GM10248 (cell line): ENCODE results near the gene AKR7A3.

Source experiments
- CTCF ChIA-PET: fragments of 300-600 bp; sonication (Branson Sonifier 250); formaldehyde crosslinking; extraction: SDS; loops from one replicate; lab custom pipeline; 2021; ENCODE audit warnings: antibody characterized with exemption; lab: Yijun Ruan, JAX
- POLR2A ChIA-PET: fragments of 350-650 bp; sonication (Branson Sonifier 250); formaldehyde crosslinking; extraction: SDS; loops from one replicate; lab custom pipeline; 2020; ENCODE audit warnings: antibody characterized with exemption; lab: Yijun Ruan, JAX
- DNase-seq: peaks from one replicate; pipeline ENCODE4 v3.0.0; 2012; ENCODE audit errors: extremely low spot score
- CTCF ChIP-seq: IDR thresholded peaks from 2 replicates; pipeline ENCODE4 v1.5.1; 2012; ENCODE audit warnings: mild to moderate bottlenecking, low read depth; ENCODE audit errors: extremely low read depth, missing control alignments, control extremely low read depth

The AKR7A3 gene

GRCh38 chr1:19331262-19331878, 42.8 kb upstream of the AKR7A3 start:
- CTCF ChIA-PET = interaction anchor here (1.1 to 3.0 kb wide), 2 partner anchors 10 to 15 kb away, joined by 7 to 17 read pairs; no protein-coding TSS in a partner anchor
- TF ChIP-seq CTCF = no peak
- POLR2A ChIA-PET = no interaction called here

GRCh38 chr1:19330449-19331135, 42.0 kb upstream of the AKR7A3 start:
- TF ChIP-seq CTCF = no peak
- CTCF ChIA-PET = interaction anchor here (1.1 to 3.0 kb wide), 3 partner anchors 11 to 16 kb away, joined by 3 to 17 read pairs (median 7); no protein-coding TSS in a partner anchor
- no peak for DNase-seq
- POLR2A ChIA-PET = interaction anchor here (1.1 kb wide), 1 partner anchor 18 kb away, joined by 3 read pairs; the partner anchor contains the start of gene SLC66A1

More at GRCh38 chr1:19331262-19331878, 42.8 kb upstream of the AKR7A3 start:
- no peak for DNase-seq

- POLR2A ChIA-PET = interaction anchor here (1.1 kb wide), 1 partner anchor 17 kb away, joined by 3 read pairs; the partner anchor contains the start of gene SLC66A1
- DNase-seq = no peak
- CTCF ChIA-PET = interaction anchor here (1.2 to 3.0 kb wide), 3 partner anchors 12 to 15 kb away, joined by 3 to 17 read pairs (median 4); no protein-coding TSS in a partner anchor
- no peak for TF ChIP-seq CTCF
These were observed 41.0 kb upstream of the AKR7A3 start for GRCh38 chr1:19329611-19330010.

- no peak for DNase-seq
- POLR2A ChIA-PET = interaction anchor here (1.1 kb wide), 1 partner anchor 17 kb away, joined by 3 read pairs; the partner anchor contains the start of gene SLC66A1
- CTCF ChIA-PET = interaction anchor here (1.2 kb wide), 1 partner anchor 13 kb away, joined by 4 read pairs; no protein-coding TSS in a partner anchor
- TF ChIP-seq CTCF = no peak
These were observed 40.6 kb upstream of the AKR7A3 start for GRCh38 chr1:19329188-19329587.

- CTCF ChIA-PET = interaction anchor here (1.0 to 1.2 kb wide), 2 partner anchors 14 to 62 kb away, joined by 3 to 4 read pairs; no protein-coding TSS in a partner anchor
- POLR2A ChIA-PET = no interaction called here
- TF ChIP-seq CTCF = no peak
- no peak for DNase-seq
These were observed 39.9 kb upstream of the AKR7A3 start for GRCh38 chr1:19328486-19328885.

GRCh38 chr1:19327736-19328135, 39.2 kb upstream of the AKR7A3 start:
- ChIA-PET CTCF (interaction anchor here (1.0 kb wide), 1 partner anchor 63 kb away, joined by 3 read pairs; no protein-coding TSS in a partner anchor), POLR2A (no interaction called here)
- no peak for DNase-seq
- no peak for TF ChIP-seq CTCF
